ENCODE measurements around the gene GALNT18. TPM values are rescaled to one million over a fixed set of nuclear protein-coding genes. Genes with fewer than 3 reads are reported as not detected.
A peak's percentile ranks its signal among the peaks of the same experiment; 100 is the strongest.

GALNT18 gene
- total RNA-seq, 1 experiment from 2014 or later, result 1.7 TPM

DNA sequence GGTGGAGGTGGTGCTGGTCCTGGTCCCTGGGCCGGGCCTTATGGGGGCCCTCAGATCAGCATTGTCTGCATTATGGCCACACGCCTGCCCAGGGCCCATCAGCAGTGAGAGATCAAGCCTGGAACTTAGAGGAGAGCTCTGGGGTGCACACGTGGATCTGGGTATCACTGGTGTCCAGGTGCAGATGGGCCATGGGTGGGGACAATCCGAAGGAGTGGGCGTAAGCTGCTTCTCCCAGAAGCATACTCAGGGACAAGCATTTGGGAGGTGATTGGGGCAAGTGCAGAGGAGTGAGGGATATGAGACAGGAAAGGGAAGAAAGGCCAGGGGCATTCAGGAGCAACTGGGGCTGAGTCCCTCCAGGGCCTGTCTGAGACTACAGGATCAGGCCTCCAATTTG is 353.1 kb downstream of the GALNT18 start:
- H3K27me3 ChIP-seq (ENCODE audit: insufficient read depth, low read length), result no peaks in the 10 kb centered on the region
- no peaks in the 10 kb centered on the region for H4K20me1 ChIP-seq (ENCODE audit: control insufficient read depth, insufficient read depth, insufficient read length)
- DNase-seq, result no peak
- Mint-ChIP-seq H3K27me3 (ENCODE audit: low read depth) (no peaks in the 10 kb centered on the region), H3K4me1 (peaks cover 8 to 9% of the 10 kb centered on the region in 2 experiments), H3K27ac (peak overlapping the region in 1 of 3 experiments; percentile 92; a peak in 3 of 7 replicates), H3K36me3 (ENCODE audit: insufficient read depth in 1 of 3, low read depth in 3 of 3) (0 out of 7 replicates have a peak, but pooled peaks cover 0 to under 1% (median 0%) of the 10 kb centered on the region in 3 experiments), H3K4me3 (no peak overlapping the region), H3K9me3 (no peaks in the 10 kb centered on the region)
- no peak overlapping the region for H4K8ac ChIP-seq (replicated peaks; ENCODE audit: insufficient read length, low read depth, low read length)
- H3K23ac ChIP-seq (ENCODE audit: insufficient read length, low read depth, low read length), result no peak overlapping the region
- H3K79me1 ChIP-seq (ENCODE audit: insufficient read depth, low read depth, low read length, poor library complexity, severe bottlenecking), result no peaks in the 10 kb centered on the region
- no peak overlapping the region for H3K4me2 ChIP-seq (ENCODE audit: insufficient read depth, insufficient read length, low read length)
- no peak overlapping the region for H3K56ac ChIP-seq (ENCODE audit: insufficient read length, low read depth, low read length)
- no peak overlapping the region for H2BK20ac ChIP-seq (ENCODE audit: low read depth, low read length, poor library complexity, severe bottlenecking)
- H2AFZ ChIP-seq (ENCODE audit: low read length), result no peak overlapping the region
- no peak overlapping the region for H3K18ac ChIP-seq (ENCODE audit: insufficient read length, low read depth, low read length)
- H3K14ac ChIP-seq (ENCODE audit: insufficient read depth, low read length), result no peak overlapping the region
- H3K4ac ChIP-seq (ENCODE audit: low read depth, low read length), result no peak overlapping the region
- no peak overlapping the region for H2BK5ac ChIP-seq (ENCODE audit: insufficient read length, low read length)
- H3K79me2 ChIP-seq (ENCODE audit: insufficient read depth, low read length), result no peaks in the 10 kb centered on the region
- H2BK15ac ChIP-seq (ENCODE audit: low read depth, low read length), result no peak overlapping the region
- H2BK12ac ChIP-seq (ENCODE audit: insufficient read length, low read depth, low read length), result no peak overlapping the region
- no peak overlapping the region for H3K9ac ChIP-seq (ENCODE audit: extremely low read depth, insufficient read length, low read length)
- no CpG with 5 or more reads among the region's 5 CpGs for WGBS (ENCODE audit: extremely low coverage, insufficient read length, low lambda C conversion rate)
- TF ChIP-seq, protein P1, sequence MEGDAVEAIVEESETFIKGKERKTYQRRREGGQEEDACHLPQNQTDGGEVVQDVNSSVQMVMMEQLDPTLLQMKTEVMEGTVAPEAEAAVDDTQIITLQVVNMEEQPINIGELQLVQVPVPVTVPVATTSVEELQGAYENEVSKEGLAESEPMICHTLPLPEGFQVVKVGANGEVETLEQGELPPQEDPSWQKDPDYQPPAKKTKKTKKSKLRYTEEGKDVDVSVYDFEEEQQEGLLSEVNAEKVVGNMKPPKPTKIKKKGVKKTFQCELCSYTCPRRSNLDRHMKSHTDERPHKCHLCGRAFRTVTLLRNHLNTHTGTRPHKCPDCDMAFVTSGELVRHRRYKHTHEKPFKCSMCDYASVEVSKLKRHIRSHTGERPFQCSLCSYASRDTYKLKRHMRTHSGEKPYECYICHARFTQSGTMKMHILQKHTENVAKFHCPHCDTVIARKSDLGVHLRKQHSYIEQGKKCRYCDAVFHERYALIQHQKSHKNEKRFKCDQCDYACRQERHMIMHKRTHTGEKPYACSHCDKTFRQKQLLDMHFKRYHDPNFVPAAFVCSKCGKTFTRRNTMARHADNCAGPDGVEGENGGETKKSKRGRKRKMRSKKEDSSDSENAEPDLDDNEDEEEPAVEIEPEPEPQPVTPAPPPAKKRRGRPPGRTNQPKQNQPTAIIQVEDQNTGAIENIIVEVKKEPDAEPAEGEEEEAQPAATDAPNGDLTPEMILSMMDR (conservative IDR thresholded peaks at IDR 0.05), result no peak
- H2BK120ac ChIP-seq (ENCODE audit: low read depth, low read length, poor library complexity, severe bottlenecking), result no peak overlapping the region
- H3K27ac ChIP-seq (ENCODE audit: insufficient read length, low read depth, low read length), result no peak overlapping the region
- H2AK5ac ChIP-seq (ENCODE audit: insufficient read length, low read length), result no peak overlapping the region
- no peak overlapping the region for H4K91ac ChIP-seq (ENCODE audit: insufficient read length, low read depth, low read length)
- H3K4me1 ChIP-seq (ENCODE audit: insufficient read depth, low read length), result no peaks in the 10 kb centered on the region
- H3T11ph ChIP-seq (ENCODE audit: low read length), result no peak overlapping the region
- no peaks in the 10 kb centered on the region for H3K9me3 ChIP-seq (ENCODE audit: control insufficient read depth, low read depth, low read length)
- no peak overlapping the region for H4K5ac ChIP-seq (ENCODE audit: insufficient read length, low read depth, low read length)
- no peaks in the 10 kb centered on the region for H3K23me2 ChIP-seq (ENCODE audit: insufficient read length, low read depth, low read length, poor library complexity, severe bottlenecking)
